ENCODE results near the gene PDLIM3.

DNA sequence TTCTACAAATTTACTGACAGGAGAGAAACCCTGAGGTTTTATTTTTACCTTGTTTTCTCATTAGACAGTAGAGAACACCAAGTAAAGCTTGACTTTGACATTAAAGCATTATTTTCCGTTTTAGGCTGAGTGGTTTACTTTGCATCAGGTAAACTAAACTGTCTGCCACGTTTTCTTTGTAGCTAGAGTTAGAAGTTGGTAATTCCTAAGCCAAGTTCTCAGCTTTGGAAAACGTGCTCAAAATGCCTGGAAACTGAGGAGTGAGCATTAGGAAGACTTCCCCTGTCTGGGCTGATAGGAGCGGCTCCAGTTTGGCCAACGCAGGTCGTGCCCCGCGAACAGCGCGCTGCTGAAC lies 819 bp downstream of the PDLIM3 start:
- TF ChIP-seq CREB1 (CRISPR knock-in tag; IDR thresholded peaks at IDR 0.05; ENCODE audit: low read depth) (no peak), NANOG (IDR thresholded peaks at IDR 0.05; ENCODE audit: borderline replicate concordance) (no peak)
- TF ChIP-seq, protein P1, sequence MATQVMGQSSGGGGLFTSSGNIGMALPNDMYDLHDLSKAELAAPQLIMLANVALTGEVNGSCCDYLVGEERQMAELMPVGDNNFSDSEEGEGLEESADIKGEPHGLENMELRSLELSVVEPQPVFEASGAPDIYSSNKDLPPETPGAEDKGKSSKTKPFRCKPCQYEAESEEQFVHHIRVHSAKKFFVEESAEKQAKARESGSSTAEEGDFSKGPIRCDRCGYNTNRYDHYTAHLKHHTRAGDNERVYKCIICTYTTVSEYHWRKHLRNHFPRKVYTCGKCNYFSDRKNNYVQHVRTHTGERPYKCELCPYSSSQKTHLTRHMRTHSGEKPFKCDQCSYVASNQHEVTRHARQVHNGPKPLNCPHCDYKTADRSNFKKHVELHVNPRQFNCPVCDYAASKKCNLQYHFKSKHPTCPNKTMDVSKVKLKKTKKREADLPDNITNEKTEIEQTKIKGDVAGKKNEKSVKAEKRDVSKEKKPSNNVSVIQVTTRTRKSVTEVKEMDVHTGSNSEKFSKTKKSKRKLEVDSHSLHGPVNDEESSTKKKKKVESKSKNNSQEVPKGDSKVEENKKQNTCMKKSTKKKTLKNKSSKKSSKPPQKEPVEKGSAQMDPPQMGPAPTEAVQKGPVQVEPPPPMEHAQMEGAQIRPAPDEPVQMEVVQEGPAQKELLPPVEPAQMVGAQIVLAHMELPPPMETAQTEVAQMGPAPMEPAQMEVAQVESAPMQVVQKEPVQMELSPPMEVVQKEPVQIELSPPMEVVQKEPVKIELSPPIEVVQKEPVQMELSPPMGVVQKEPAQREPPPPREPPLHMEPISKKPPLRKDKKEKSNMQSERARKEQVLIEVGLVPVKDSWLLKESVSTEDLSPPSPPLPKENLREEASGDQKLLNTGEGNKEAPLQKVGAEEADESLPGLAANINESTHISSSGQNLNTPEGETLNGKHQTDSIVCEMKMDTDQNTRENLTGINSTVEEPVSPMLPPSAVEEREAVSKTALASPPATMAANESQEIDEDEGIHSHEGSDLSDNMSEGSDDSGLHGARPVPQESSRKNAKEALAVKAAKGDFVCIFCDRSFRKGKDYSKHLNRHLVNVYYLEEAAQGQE (IDR thresholded peaks at IDR 0.05; ENCODE audit: unreplicated experiment): no peak
- TF ChIP-seq, protein P2, sequence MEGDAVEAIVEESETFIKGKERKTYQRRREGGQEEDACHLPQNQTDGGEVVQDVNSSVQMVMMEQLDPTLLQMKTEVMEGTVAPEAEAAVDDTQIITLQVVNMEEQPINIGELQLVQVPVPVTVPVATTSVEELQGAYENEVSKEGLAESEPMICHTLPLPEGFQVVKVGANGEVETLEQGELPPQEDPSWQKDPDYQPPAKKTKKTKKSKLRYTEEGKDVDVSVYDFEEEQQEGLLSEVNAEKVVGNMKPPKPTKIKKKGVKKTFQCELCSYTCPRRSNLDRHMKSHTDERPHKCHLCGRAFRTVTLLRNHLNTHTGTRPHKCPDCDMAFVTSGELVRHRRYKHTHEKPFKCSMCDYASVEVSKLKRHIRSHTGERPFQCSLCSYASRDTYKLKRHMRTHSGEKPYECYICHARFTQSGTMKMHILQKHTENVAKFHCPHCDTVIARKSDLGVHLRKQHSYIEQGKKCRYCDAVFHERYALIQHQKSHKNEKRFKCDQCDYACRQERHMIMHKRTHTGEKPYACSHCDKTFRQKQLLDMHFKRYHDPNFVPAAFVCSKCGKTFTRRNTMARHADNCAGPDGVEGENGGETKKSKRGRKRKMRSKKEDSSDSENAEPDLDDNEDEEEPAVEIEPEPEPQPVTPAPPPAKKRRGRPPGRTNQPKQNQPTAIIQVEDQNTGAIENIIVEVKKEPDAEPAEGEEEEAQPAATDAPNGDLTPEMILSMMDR (conservative IDR thresholded peaks at IDR 0.05; ENCODE audit: low read depth in 2 of 2): no peak

Data from GM23338 (cell line).